HTR-8/SVneo (cell line): ENCODE measurements around the gene ZNF266.
A peak's percentile ranks its signal among the peaks of the same experiment; 100 is the strongest.

Experiments
- DNase-seq: peaks from one replicate; pipeline ENCODE4 v3.0.0; 2011; ENCODE audit warnings: low spot score, mixed read lengths; ENCODE audit not compliant: insufficient read length
- FAIRE-seq: peaks from 2 replicates; lab custom pipeline; 2011; peaks lifted over from hg19 to GRCh38; lab: Jason Lieb, UNC

The ZNF266 gene

GRCh38 chr19:9435279-9436268 is at the start of gene ZNF266:
Gene ZNF266 (minus strand): TSS chr19:9435573. CDS start chr19:9420089, 15,484 bp downstream.
- DNase-seq: peak; percentile 95
- FAIRE-seq: peak; percentile 78

GRCh38 chr19:9485140-9485539 is 49.8 kb upstream of the ZNF266 start:
- FAIRE-seq: no peak

GRCh38 chr19:9474975-9475374 is 39.6 kb upstream of the ZNF266 start:
- no peak for FAIRE-seq
- DNase-seq: no peak

More at GRCh38 chr19:9485140-9485539, 49.8 kb upstream of the ZNF266 start:
- DNase-seq: no peak

GRCh38 chr19:9467161-9467560 is 31.8 kb upstream of the ZNF266 start:
- no peak for FAIRE-seq
- DNase-seq: no peak

GRCh38 chr19:9461938-9462337 is 26.6 kb upstream of the ZNF266 start:
- DNase-seq (no peak), FAIRE-seq (no peak)

- FAIRE-seq: no peak
- DNase-seq: no peak
These were observed 20.8 kb upstream of the ZNF266 start for GRCh38 chr19:9456018-9456689.

GRCh38 chr19:9453953-9454352 is 18.6 kb upstream of the ZNF266 start:
- no peak for DNase-seq
- no peak for FAIRE-seq

GRCh38 chr19:9445037-9445436 is 9.7 kb upstream of the ZNF266 start:
- DNase-seq (no peak), FAIRE-seq (no peak)

GRCh38 chr19:9436358-9436757 is 985 bp upstream of the ZNF266 start:
- FAIRE-seq (no peak), DNase-seq (no peak)

GRCh38 chr19:9431475-9431874 is 3.9 kb downstream of the ZNF266 start:
- FAIRE-seq (no peak), DNase-seq (peak; percentile 7)

GRCh38 chr19:9430444-9430843 is 4.9 kb downstream of the ZNF266 start:
- FAIRE-seq (no peak), DNase-seq (no peak)

- no peak for FAIRE-seq
- no peak for DNase-seq
These were observed 7.4 kb downstream of the ZNF266 start for GRCh38 chr19:9427941-9428340.

GRCh38 chr19:9413240-9413954 is 22.0 kb downstream of the ZNF266 start:
- DNase-seq: no peak
- FAIRE-seq: no peak

GRCh38 chr19:9407827-9408226 is 27.5 kb downstream of the ZNF266 start:
- DNase-seq (no peak), FAIRE-seq (peak; percentile 66)

- DNase-seq: peak; percentile 85
- peak; percentile 96 for FAIRE-seq
These were observed 28.5 kb downstream of the ZNF266 start for GRCh38 chr19:9406798-9407352.

GRCh38 chr19:9381361-9381785 is 54.0 kb downstream of the ZNF266 start:
- no peak for DNase-seq
- no peak for FAIRE-seq

- DNase-seq: no peak
- no peak for FAIRE-seq
These were observed 64.4 kb downstream of the ZNF266 start for GRCh38 chr19:9370738-9371619.

- DNase-seq (no peak), FAIRE-seq (no peak)
These were observed 72.5 kb downstream of the ZNF266 start, which contains the start of gene ZNF177 for GRCh38 chr19:9362905-9363304. Gene ZNF177 (plus strand): TSS chr19:9363013. CDS start chr19:9378312, 15,299 bp downstream.
